ENCODE measurements around the gene MACROD1.

MACROD1 gene

GRCh38 chr11:64039012-64039665 lies 126.8 kb downstream of the MACROD1 start:
- in situ Hi-C loops (cut with MboI; ENCODE audit: low sequenced_read_pairs), result no loop called here

- in situ Hi-C loops (cut with MboI; ENCODE audit: low sequenced_read_pairs), result no loop called here
Measured at GRCh38 chr11:64038500-64038899, 127.4 kb downstream of the MACROD1 start.

- in situ Hi-C loops (cut with MboI; ENCODE audit: low sequenced_read_pairs), result no loop called here
Measured at GRCh38 chr11:64037027-64037634, 128.8 kb downstream of the MACROD1 start.

GRCh38 chr11:64036087-64037026 lies 129.6 kb downstream of the MACROD1 start:
- in situ Hi-C loops (cut with MboI; ENCODE audit: low sequenced_read_pairs), result no loop called here

GRCh38 chr11:64035576-64035975 lies 130.3 kb downstream of the MACROD1 start, which contains the start of gene FLRT1:
TSS of gene FLRT1 (plus strand) at chr11:64035931. CDS start at chr11:64116268, 80,337 bp downstream.
- in situ Hi-C loops (cut with MboI; ENCODE audit: low sequenced_read_pairs), result no loop called here

- in situ Hi-C loops (cut with MboI; ENCODE audit: low sequenced_read_pairs), result no loop called here
Measured at GRCh38 chr11:64035081-64035524, 130.8 kb downstream of the MACROD1 start.

GRCh38 chr11:64034411-64034811 lies 131.5 kb downstream of the MACROD1 start:
- in situ Hi-C loops (cut with MboI; ENCODE audit: low sequenced_read_pairs), result no loop called here

GRCh38 chr11:64032050-64032449 lies 133.9 kb downstream of the MACROD1 start:
- in situ Hi-C loops (cut with MboI; ENCODE audit: low sequenced_read_pairs), result no loop called here

- in situ Hi-C loops (cut with MboI; ENCODE audit: low sequenced_read_pairs), result no loop called here
Measured at GRCh38 chr11:64031001-64031400, 134.9 kb downstream of the MACROD1 start.

GRCh38 chr11:64029773-64030172 lies 136.1 kb downstream of the MACROD1 start:
- in situ Hi-C loops (cut with MboI; ENCODE audit: low sequenced_read_pairs), result no loop called here

GRCh38 chr11:64028398-64029115 lies 137.4 kb downstream of the MACROD1 start:
- in situ Hi-C loops (cut with MboI; ENCODE audit: low sequenced_read_pairs), result no loop called here

- in situ Hi-C loops (cut with MboI; ENCODE audit: low sequenced_read_pairs), result no loop called here
Measured at GRCh38 chr11:64027651-64028397, 138.1 kb downstream of the MACROD1 start.

GRCh38 chr11:64026575-64027205 lies 139.2 kb downstream of the MACROD1 start:
- in situ Hi-C loops (cut with MboI; ENCODE audit: low sequenced_read_pairs), result no loop called here

- in situ Hi-C loops (cut with MboI; ENCODE audit: low sequenced_read_pairs), result no loop called here
Measured at GRCh38 chr11:64025205-64025604, 140.7 kb downstream of the MACROD1 start.

- in situ Hi-C loops (cut with MboI; ENCODE audit: low sequenced_read_pairs), result no loop called here
Measured at GRCh38 chr11:64023712-64024710, 141.9 kb downstream of the MACROD1 start.

GRCh38 chr11:64022125-64022784 lies 143.7 kb downstream of the MACROD1 start:
- in situ Hi-C loops (cut with MboI; ENCODE audit: low sequenced_read_pairs), result no loop called here

- in situ Hi-C loops (cut with MboI; ENCODE audit: low sequenced_read_pairs), result no loop called here
Measured at GRCh38 chr11:64021757-64022093, 144.2 kb downstream of the MACROD1 start.

All from HL-60/S4 treated with retinoic acid at 250 ng/mL for 4 days and 3 days (cell line).